Colonic mucosa (tissue), 4 donors: ENCODE results near the gene THSD7B. TPM values are rescaled to one million over a fixed set of nuclear protein-coding genes. Genes with fewer than 3 reads are reported as not detected.

Experiments used
- DNase-seq: peaks from one replicate; pipeline ENCODE4 v3.0.0-alpha.2; 2020
- H3K27ac ChIP-seq: fragments of 200-600 bp; one replicate; pipeline ENCODE4 v1.8.0; 2021
- H3K27me3 ChIP-seq: fragments of 200-600 bp; one replicate; pipeline ENCODE4 v1.8.0; 2021
- H3K36me3 ChIP-seq: fragments of 200-600 bp; one replicate; pipeline ENCODE4 v1.8.0; 2021
- H3K4me1 ChIP-seq: fragments of 200-600 bp; one replicate; pipeline ENCODE4 v1.8.0; 2021; ENCODE audit warnings: mild to moderate bottlenecking
- H3K4me3 ChIP-seq: fragments of 200-600 bp; one replicate; pipeline ENCODE4 v1.8.0; 2021
- H3K9ac ChIP-seq, 2 donors: one replicate each; pipeline ENCODE4 v1.7.0; 2013; ENCODE audit warnings: control low read depth in 2 of 2, low read depth in 2 of 2, low read length in 2 of 2
- H3K9me3 ChIP-seq: fragments of 200-600 bp; one replicate; pipeline ENCODE4 v1.8.0; 2021
- intact Hi-C: fragments of 100-400 bp; cut with DNase I; formaldehyde crosslinking; loops from one replicate; pipeline ENCODE4 v1.14.1; 2022
- total RNA-seq, 2 donors: library from RNA; stranded (reverse); fragmentation: NEBNext Ultra II Directional in 1 of 2; extraction: Animal tissue kit (Norgen Biotek cat#: 25700) in 1 of 2; gene quantifications; one replicate each; pipeline ENCODE4 v1.2.1, GENCODE V29; 2021
- TF ChIP-seq, protein P1 (sequence below): fragments of 200-600 bp; IDR thresholded peaks from one replicate; pipeline ENCODE4 v1.8.0; 2022; ENCODE audit warnings: antibody characterized with exemption, mild to moderate bottlenecking
- donor health status: healthy.
- donor health status: DM: no; HTN: no; CAD: no.
- donor health status: DM: no; HTN: no; CAD: no.

THSD7B gene
- total RNA-seq, 2 donors from 2014 or later: 0.05 to 0.29 TPM

DNA sequence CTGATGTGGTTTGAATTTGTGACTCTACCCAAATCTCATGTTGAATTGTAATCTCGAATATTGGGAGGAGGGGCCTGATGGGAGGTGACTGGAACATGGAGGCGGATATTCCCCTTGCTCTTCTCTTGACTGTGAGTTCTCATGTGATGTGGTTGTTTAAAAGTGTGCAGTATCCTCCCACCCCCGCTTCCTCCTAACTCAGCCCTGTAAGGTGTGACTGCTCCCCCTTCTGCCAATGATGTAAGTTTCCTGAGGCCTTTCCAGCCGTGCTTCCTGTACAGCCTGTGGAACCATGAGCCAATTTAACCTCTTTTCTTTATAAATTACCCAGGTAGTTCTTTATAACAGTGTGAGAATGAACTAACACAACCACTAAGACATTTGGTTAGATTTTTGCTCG lies 458.4 kb downstream of the THSD7B start:
- intact Hi-C loops: no loop called here
- no peaks in the 10 kb centered on the region for H3K9me3 ChIP-seq
- TF ChIP-seq, protein P1, sequence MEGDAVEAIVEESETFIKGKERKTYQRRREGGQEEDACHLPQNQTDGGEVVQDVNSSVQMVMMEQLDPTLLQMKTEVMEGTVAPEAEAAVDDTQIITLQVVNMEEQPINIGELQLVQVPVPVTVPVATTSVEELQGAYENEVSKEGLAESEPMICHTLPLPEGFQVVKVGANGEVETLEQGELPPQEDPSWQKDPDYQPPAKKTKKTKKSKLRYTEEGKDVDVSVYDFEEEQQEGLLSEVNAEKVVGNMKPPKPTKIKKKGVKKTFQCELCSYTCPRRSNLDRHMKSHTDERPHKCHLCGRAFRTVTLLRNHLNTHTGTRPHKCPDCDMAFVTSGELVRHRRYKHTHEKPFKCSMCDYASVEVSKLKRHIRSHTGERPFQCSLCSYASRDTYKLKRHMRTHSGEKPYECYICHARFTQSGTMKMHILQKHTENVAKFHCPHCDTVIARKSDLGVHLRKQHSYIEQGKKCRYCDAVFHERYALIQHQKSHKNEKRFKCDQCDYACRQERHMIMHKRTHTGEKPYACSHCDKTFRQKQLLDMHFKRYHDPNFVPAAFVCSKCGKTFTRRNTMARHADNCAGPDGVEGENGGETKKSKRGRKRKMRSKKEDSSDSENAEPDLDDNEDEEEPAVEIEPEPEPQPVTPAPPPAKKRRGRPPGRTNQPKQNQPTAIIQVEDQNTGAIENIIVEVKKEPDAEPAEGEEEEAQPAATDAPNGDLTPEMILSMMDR: no peak
- DNase-seq: no peak
- no peaks in the 10 kb centered on the region for H3K27me3 ChIP-seq
- H3K9ac ChIP-seq: no peak overlapping the region
- H3K36me3 ChIP-seq: no peaks in the 10 kb centered on the region
- no peak overlapping the region for H3K4me3 ChIP-seq
- H3K27ac ChIP-seq: no peak overlapping the region
- H3K4me1 ChIP-seq: no peaks in the 10 kb centered on the region

DNA sequence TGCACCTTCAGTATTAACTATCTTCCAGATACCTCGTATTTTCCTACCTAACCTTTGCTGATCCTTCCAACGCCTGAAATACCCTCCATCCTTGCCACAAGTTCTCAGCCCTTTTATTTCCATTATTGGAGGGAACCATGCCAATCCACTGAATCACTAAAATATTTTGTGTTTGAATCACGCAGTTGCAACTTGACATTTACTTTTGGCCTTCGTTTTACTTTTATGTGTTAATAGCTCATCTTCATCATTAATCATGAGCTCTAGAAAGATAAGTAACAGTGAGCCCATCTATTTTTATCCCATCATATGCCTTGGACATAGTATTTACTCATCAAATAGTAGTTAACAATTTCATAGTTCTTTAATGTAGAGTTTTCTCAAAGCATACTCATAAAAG lies 463.2 kb downstream of the THSD7B start:
- intact Hi-C loops: no loop called here
- Histone ChIP-seq H3K4me1 (no peaks in the 10 kb centered on the region), H3K27me3 (no peaks in the 10 kb centered on the region), H3K4me3 (no peak overlapping the region), H3K9me3 (no peaks in the 10 kb centered on the region), H3K36me3 (no peaks in the 10 kb centered on the region), H3K27ac (no peak overlapping the region), H3K9ac (no peak overlapping the region)
- no peak for DNase-seq
- TF ChIP-seq, protein P1: no peak

DNA sequence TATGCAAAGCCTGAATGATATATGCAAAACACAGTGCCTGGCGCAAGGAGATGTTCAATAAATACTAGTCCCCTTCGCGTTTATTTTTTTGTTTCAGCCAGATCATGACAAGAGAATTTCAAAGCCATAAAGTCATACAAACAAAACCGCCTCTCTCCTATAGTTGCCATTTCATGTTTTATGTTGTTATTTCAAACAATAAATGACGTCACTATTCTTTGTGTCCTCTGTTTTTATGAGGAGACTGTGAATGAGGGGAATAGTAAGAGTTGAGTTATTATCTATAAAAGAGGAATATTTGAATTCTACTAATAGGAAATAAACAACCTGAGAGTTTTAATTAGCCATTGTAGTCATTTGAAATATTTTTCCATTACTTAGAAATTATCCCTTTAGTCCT lies 464.5 kb downstream of the THSD7B start:
- Histone ChIP-seq H3K4me3 (no peak overlapping the region), H3K9me3 (no peaks in the 10 kb centered on the region), H3K4me1 (no peaks in the 10 kb centered on the region), H3K36me3 (no peaks in the 10 kb centered on the region), H3K27ac (no peak overlapping the region), H3K27me3 (no peaks in the 10 kb centered on the region), H3K9ac (no peak overlapping the region)
- intact Hi-C loops: no loop called here
- DNase-seq: no peak
- TF ChIP-seq, protein P1: no peak

DNA sequence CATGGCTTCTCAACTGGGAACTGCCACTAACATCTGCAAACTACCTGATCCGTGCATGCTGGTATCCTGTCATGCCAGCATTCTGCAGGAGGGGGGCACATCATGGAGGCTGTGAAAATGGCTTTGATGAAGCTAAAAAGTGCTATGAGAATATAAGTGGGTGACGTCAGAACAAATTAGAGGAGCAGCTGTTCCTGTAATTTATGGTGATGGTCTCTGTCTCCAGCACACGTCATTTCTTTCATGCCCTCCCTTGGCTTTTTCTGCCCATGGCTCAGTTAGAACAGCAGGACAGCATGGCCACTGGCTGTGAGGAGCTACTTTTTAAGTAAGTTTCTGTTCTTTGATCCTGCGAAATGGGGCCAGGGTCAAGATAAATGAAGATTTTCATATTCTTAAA lies 466.3 kb downstream of the THSD7B start:
- no peak overlapping the region for H3K4me3 ChIP-seq
- no peak for DNase-seq
- no peaks in the 10 kb centered on the region for H3K4me1 ChIP-seq
- no peak overlapping the region for H3K27ac ChIP-seq
- TF ChIP-seq, protein P1: no peak
- H3K9me3 ChIP-seq: no peaks in the 10 kb centered on the region
- no peaks in the 10 kb centered on the region for H3K27me3 ChIP-seq
- intact Hi-C loops: no loop called here
- H3K36me3 ChIP-seq: no peaks in the 10 kb centered on the region
- H3K9ac ChIP-seq: no peak overlapping the region

DNA sequence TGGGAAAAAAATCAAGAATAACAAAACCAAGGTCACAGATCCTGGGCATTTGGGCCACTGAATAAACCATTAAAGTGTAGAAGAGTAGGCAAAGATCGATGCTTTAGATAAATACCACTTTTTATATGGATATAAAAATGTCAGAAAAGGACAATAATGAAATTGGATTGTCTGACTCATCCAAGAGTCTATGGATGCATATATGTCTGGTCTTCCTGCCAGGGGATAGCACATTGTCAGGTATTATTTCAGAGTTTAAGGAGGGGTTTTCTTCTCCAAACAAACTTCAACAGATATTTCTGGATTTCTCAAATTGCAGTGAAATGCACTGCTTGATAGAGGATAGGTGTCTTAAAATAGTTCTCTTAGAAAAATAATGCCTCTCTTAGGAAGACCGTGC lies 466.7 kb downstream of the THSD7B start:
- Histone ChIP-seq H3K27ac (no peak overlapping the region), H3K4me1 (no peaks in the 10 kb centered on the region), H3K27me3 (no peaks in the 10 kb centered on the region), H3K4me3 (no peak overlapping the region), H3K9me3 (no peaks in the 10 kb centered on the region), H3K36me3 (no peaks in the 10 kb centered on the region), H3K9ac (no peak overlapping the region)
- TF ChIP-seq, protein P1: no peak
- intact Hi-C loops: no loop called here
- no peak for DNase-seq

DNA sequence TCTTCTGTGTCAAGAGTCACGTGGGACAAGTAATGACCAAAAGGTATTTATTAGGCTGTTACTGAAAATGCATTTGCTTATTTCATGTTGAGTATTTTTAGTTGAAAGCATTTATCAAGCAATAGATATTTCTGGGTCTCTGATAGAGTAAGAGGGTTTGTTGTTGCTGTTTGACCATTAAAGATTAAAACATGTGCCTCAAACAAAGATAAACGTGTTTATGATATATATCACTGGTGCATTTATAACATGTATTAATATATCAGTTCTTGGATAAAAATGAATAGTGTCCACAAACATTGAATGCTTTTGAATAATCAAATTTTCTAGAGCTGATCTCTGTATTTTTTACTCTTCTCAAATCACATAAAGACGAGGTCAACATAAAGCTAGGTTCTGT lies 467.7 kb downstream of the THSD7B start:
- no peak overlapping the region for H3K27ac ChIP-seq
- DNase-seq: no peak
- TF ChIP-seq, protein P1: no peak
- no peaks in the 10 kb centered on the region for H3K36me3 ChIP-seq
- H3K4me1 ChIP-seq: no peaks in the 10 kb centered on the region
- intact Hi-C loops: no loop called here
- no peak overlapping the region for H3K4me3 ChIP-seq
- H3K9ac ChIP-seq: no peak overlapping the region
- no peaks in the 10 kb centered on the region for H3K27me3 ChIP-seq
- no peaks in the 10 kb centered on the region for H3K9me3 ChIP-seq
